ENCODE measurements around the gene MGMT. TPM values are rescaled to one million over a fixed set of nuclear protein-coding genes. Genes with fewer than 3 reads are reported as not detected.

Gene MGMT
- total and polyA plus RNA-seq, 2 donors (not counting 1 experiment from before 2014, with no cell fraction given) = 1.9 to 29.1 TPM

- H3K27ac ChIP-seq (ENCODE audit: insufficient read depth, low read length) = no peak overlapping the region
Measured at GRCh38 chr10:129581827-129582411, 114.9 kb downstream of the MGMT start.

GRCh38 chr10:129583831-129584230, 116.8 kb downstream of the MGMT start:
- H3K4me1 ChIP-seq (ENCODE audit: control insufficient read depth, extremely low read depth, insufficient read depth, low read length) = no peaks in the 10 kb centered on the region
- TF ChIP-seq, protein P1, sequence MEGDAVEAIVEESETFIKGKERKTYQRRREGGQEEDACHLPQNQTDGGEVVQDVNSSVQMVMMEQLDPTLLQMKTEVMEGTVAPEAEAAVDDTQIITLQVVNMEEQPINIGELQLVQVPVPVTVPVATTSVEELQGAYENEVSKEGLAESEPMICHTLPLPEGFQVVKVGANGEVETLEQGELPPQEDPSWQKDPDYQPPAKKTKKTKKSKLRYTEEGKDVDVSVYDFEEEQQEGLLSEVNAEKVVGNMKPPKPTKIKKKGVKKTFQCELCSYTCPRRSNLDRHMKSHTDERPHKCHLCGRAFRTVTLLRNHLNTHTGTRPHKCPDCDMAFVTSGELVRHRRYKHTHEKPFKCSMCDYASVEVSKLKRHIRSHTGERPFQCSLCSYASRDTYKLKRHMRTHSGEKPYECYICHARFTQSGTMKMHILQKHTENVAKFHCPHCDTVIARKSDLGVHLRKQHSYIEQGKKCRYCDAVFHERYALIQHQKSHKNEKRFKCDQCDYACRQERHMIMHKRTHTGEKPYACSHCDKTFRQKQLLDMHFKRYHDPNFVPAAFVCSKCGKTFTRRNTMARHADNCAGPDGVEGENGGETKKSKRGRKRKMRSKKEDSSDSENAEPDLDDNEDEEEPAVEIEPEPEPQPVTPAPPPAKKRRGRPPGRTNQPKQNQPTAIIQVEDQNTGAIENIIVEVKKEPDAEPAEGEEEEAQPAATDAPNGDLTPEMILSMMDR (conservative IDR thresholded peaks at IDR 0.05 in 1 of 2, IDR thresholded peaks at IDR 0.05 in 1 of 2; ENCODE audit: low read depth in 1 of 2, low read length in 2 of 2) = no peak
- TF ChIP-seq EZH2 (IDR thresholded peaks at IDR 0.05; ENCODE audit: low read length, missing control alignments) = no peak
- H3K79me2 ChIP-seq (ENCODE audit: control insufficient read depth, insufficient read depth, low read length) = no peaks in the 10 kb centered on the region
- no peaks in the 10 kb centered on the region for H3K27me3 ChIP-seq (ENCODE audit: control insufficient read depth, insufficient read depth, low read length)
- H4K20me1 ChIP-seq (ENCODE audit: control insufficient read depth, extremely low read depth, insufficient read depth, low read length) = no peaks in the 10 kb centered on the region
- H3K27ac ChIP-seq (ENCODE audit: insufficient read depth, low read length) = no peak overlapping the region
- H2AFZ ChIP-seq (ENCODE audit: low read length) = no peak overlapping the region
- H3K9me3 ChIP-seq (ENCODE audit: control insufficient read depth, insufficient read depth, low read depth, low read length) = no peaks in the 10 kb centered on the region
- no peaks in the 10 kb centered on the region for H3K36me3 ChIP-seq (ENCODE audit: control insufficient read depth, insufficient read depth, low read length)
- DNase-seq (ENCODE audit: low read depth in 2 of 2) = no peak
- H3K9ac ChIP-seq (ENCODE audit: insufficient read depth, low read length) = no peak overlapping the region
- H3K4me2 ChIP-seq (ENCODE audit: extremely low read depth, insufficient read depth, low read length) = no peak overlapping the region
- H3K4me3 ChIP-seq (replicated peaks in 1 of 4; ENCODE audit: control extremely low read depth in 1 of 4, insufficient read depth in 1 of 4, low read depth in 3 of 4, low read length in 4 of 4) = no peak overlapping the region

More at GRCh38 chr10:129581827-129582411, 114.9 kb downstream of the MGMT start:
- Histone ChIP-seq H4K20me1 (ENCODE audit: control insufficient read depth, extremely low read depth, insufficient read depth, low read length) (no peaks in the 10 kb centered on the region), H3K4me1 (ENCODE audit: control insufficient read depth, extremely low read depth, insufficient read depth, low read length) (no peaks in the 10 kb centered on the region), H3K9me3 (ENCODE audit: control insufficient read depth, insufficient read depth, low read depth, low read length) (no peaks in the 10 kb centered on the region), H3K27me3 (ENCODE audit: control insufficient read depth, insufficient read depth, low read length) (no peaks in the 10 kb centered on the region), H3K4me2 (ENCODE audit: extremely low read depth, insufficient read depth, low read length) (no peak overlapping the region), H3K36me3 (ENCODE audit: control insufficient read depth, insufficient read depth, low read length) (no peaks in the 10 kb centered on the region), H3K9ac (ENCODE audit: insufficient read depth, low read length) (no peak overlapping the region), H2AFZ (ENCODE audit: low read length) (no peak overlapping the region), H3K4me3 (replicated peaks in 1 of 4; ENCODE audit: control extremely low read depth in 1 of 4, insufficient read depth in 1 of 4, low read depth in 3 of 4, low read length in 4 of 4) (no peak overlapping the region), H3K79me2 (ENCODE audit: control insufficient read depth, insufficient read depth, low read length) (no peaks in the 10 kb centered on the region)
- DNase-seq (ENCODE audit: low read depth in 2 of 2) = no peak
- TF ChIP-seq EZH2 (IDR thresholded peaks at IDR 0.05; ENCODE audit: low read length, missing control alignments) = no peak
- TF ChIP-seq, protein P1 (conservative IDR thresholded peaks at IDR 0.05 in 1 of 2, IDR thresholded peaks at IDR 0.05 in 1 of 2; ENCODE audit: low read depth in 1 of 2, low read length in 2 of 2) = no peak

- H3K27ac ChIP-seq (ENCODE audit: insufficient read depth, low read length) = no peak overlapping the region
- H4K20me1 ChIP-seq (ENCODE audit: control insufficient read depth, extremely low read depth, insufficient read depth, low read length) = no peaks in the 10 kb centered on the region
- H3K4me3 ChIP-seq (replicated peaks in 1 of 4; ENCODE audit: control extremely low read depth in 1 of 4, insufficient read depth in 1 of 4, low read depth in 3 of 4, low read length in 4 of 4) = no peak overlapping the region
- peak in 1 of 2 donors; percentile 6 for DNase-seq (ENCODE audit: low read depth in 2 of 2)
- H3K4me1 ChIP-seq (ENCODE audit: control insufficient read depth, extremely low read depth, insufficient read depth, low read length) = no peaks in the 10 kb centered on the region
- TF ChIP-seq, protein P1 (conservative IDR thresholded peaks at IDR 0.05 in 1 of 2, IDR thresholded peaks at IDR 0.05 in 1 of 2; ENCODE audit: low read depth in 1 of 2, low read length in 2 of 2) = no peak
- no peak for TF ChIP-seq EZH2 (IDR thresholded peaks at IDR 0.05; ENCODE audit: low read length, missing control alignments)
- no peaks in the 10 kb centered on the region for H3K9me3 ChIP-seq (ENCODE audit: control insufficient read depth, insufficient read depth, low read depth, low read length)
- no peaks in the 10 kb centered on the region for H3K27me3 ChIP-seq (ENCODE audit: control insufficient read depth, insufficient read depth, low read length)
- no peaks in the 10 kb centered on the region for H3K36me3 ChIP-seq (ENCODE audit: control insufficient read depth, insufficient read depth, low read length)
- no peak overlapping the region for H3K4me2 ChIP-seq (ENCODE audit: extremely low read depth, insufficient read depth, low read length)
- H3K9ac ChIP-seq (ENCODE audit: insufficient read depth, low read length) = no peak overlapping the region
- H2AFZ ChIP-seq (ENCODE audit: low read length) = no peak overlapping the region
- H3K79me2 ChIP-seq (ENCODE audit: control insufficient read depth, insufficient read depth, low read length) = no peaks in the 10 kb centered on the region
Measured at GRCh38 chr10:129586898-129587443, 119.9 kb downstream of the MGMT start.

Measured in fibroblast of lung (primary cell).